ENCODE results near the gene P2RY10.
"Not testable (repeated sequence)": the region's sequence is repeated elsewhere in the genome, so short reads cannot be mapped to it uniquely, and the experiment has no call there.

The P2RY10 gene

DNA sequence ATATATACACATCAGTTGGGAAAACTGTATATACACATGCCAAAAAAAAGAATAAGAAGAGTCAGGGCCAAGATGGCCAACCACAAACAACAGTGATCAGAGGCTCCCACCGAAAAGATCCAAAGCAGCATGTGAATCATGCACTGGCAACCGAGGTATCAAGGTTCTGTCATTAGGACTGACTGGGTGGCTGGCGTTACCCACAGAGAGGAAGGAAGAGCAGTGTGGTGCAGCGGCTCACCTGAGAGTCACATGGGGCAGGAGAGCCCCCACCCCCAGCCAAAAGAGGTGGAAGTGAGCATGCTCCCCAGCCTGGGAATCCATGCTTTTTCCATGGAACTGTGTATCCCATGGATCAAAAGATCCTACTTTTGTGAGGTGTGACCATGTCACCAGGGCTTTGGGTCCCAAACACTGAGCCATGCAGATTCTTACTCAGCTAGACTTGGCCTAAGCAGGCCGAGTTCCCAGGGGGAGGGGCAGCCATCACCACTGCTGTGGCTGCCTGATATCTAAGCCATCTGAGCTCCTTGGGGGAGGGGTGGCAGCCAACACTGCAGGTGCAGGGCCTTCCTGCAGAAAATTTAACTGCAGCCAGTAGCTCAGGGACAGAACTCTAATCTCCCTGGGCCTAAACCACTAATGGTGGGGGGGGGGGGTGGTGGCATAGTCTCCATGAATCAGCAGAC is 52.8 kb downstream of the P2RY10 start:
- H2AK5ac ChIP-seq (ENCODE audit: low read length) = no peak overlapping the region
- no peak overlapping the region for H2BK5ac ChIP-seq (ENCODE audit: low read length)
- H3K4ac ChIP-seq (ENCODE audit: low read depth, low read length) = no peak overlapping the region
- no peaks in the 10 kb centered on the region for H3K36me3 ChIP-seq (ENCODE audit: control insufficient read depth, insufficient read depth, low read length)
- no CpG with 5 or more reads among the region's 5 CpGs for WGBS (ENCODE audit: extremely low coverage, insufficient coverage, low lambda C conversion rate)
- no peak overlapping the region for H3K27ac ChIP-seq (ENCODE audit: low read depth, low read length)
- H4K5ac ChIP-seq (ENCODE audit: low read length) = no peak overlapping the region
- H2BK15ac ChIP-seq (replicated peaks; ENCODE audit: low read depth) = no peak overlapping the region
- H3K56ac ChIP-seq (ENCODE audit: low read length) = no peak overlapping the region
- no peaks in the 10 kb centered on the region for H3K27me3 ChIP-seq (ENCODE audit: insufficient read depth, low read length, poor library complexity)
- no peak overlapping the region for H4K8ac ChIP-seq (ENCODE audit: low read depth, low read length)
- DNase-seq = no peak
- H3K4me1 ChIP-seq (ENCODE audit: control insufficient read depth, low read depth, low read length) = no peaks in the 10 kb centered on the region
- H3K23ac ChIP-seq (ENCODE audit: low read length) = no peak overlapping the region
- no peak overlapping the region for H3K4me2 ChIP-seq (ENCODE audit: low read length)
- no peak overlapping the region for H3K18ac ChIP-seq (ENCODE audit: low read length)
- no peaks in the 10 kb centered on the region for H3K79me2 ChIP-seq (ENCODE audit: control insufficient read depth, insufficient read depth, low read length)
- H3K4me3 ChIP-seq (ENCODE audit: low read length) = no peak overlapping the region
- H3K9ac ChIP-seq (ENCODE audit: low read length) = no peak overlapping the region
- no peak overlapping the region for H2BK120ac ChIP-seq (ENCODE audit: low read depth, low read length)
- H3K79me1 ChIP-seq (ENCODE audit: low read length) = no peaks in the 10 kb centered on the region

DNA sequence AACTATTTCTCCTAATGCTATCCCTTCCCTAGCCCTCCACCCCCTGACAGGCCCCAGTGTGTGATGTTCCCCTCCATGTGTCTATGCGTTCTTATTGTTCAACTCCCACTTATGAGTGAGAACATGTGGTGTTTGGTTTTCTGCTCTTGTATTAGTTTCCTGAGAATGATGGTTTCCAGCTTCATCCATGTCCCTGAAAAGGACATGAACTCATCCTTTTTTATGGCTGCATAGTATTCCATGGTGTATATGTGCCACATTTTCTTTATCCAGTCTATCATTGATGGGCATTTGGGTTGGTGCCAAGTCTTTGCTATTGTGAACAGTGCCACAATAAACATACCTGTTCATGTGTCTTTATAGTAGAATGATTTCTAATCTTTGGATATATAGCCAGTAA is 62.3 kb downstream of the P2RY10 start:
- not testable (repeated sequence) for H2AK5ac ChIP-seq (ENCODE audit: low read length); H3K18ac ChIP-seq (ENCODE audit: low read length); H3K56ac ChIP-seq (ENCODE audit: low read length); H3K79me2 ChIP-seq (ENCODE audit: control insufficient read depth, insufficient read depth, low read length); H4K8ac ChIP-seq (ENCODE audit: low read depth, low read length); H3K4me3 ChIP-seq (ENCODE audit: low read length); H3K27ac ChIP-seq (ENCODE audit: low read depth, low read length); DNase-seq; H3K4me2 ChIP-seq (ENCODE audit: low read length); H3K36me3 ChIP-seq (ENCODE audit: control insufficient read depth, insufficient read depth, low read length); H4K5ac ChIP-seq (ENCODE audit: low read length); H2BK120ac ChIP-seq (ENCODE audit: low read depth, low read length); H2BK5ac ChIP-seq (ENCODE audit: low read length); H3K79me1 ChIP-seq (ENCODE audit: low read length); H3K9ac ChIP-seq (ENCODE audit: low read length); H2BK15ac ChIP-seq (replicated peaks; ENCODE audit: low read depth); H3K4ac ChIP-seq (ENCODE audit: low read depth, low read length); H3K23ac ChIP-seq (ENCODE audit: low read length); H3K27me3 ChIP-seq (ENCODE audit: insufficient read depth, low read length, poor library complexity); H3K4me1 ChIP-seq (ENCODE audit: control insufficient read depth, low read depth, low read length)
- no CpG with 5 or more reads among the region's 1 CpG for WGBS (ENCODE audit: extremely low coverage, insufficient coverage, low lambda C conversion rate)

All from mesendoderm (in vitro differentiated cells).